AML-193 (cell line): ENCODE measurements around the gene MAD1L1.
"Not testable (repeated sequence)": the region's sequence is repeated elsewhere in the genome, so short reads cannot be mapped to it uniquely, and the experiment has no call there.

Source experiments
- DNase-seq, 2 experiments: peaks; one replicate each; lab custom pipeline; 2025; lab: John Stamatoyannopoulos, UW

MAD1L1 gene

GRCh38 chr7:2066251-2066919, 166.4 kb downstream of the MAD1L1 start:
- no peak for DNase-seq

- no peak for DNase-seq
Observed at GRCh38 chr7:2065528-2065927, 167.2 kb downstream of the MAD1L1 start.

- DNase-seq: no peak
Observed at GRCh38 chr7:2063563-2064260, 169.0 kb downstream of the MAD1L1 start.

GRCh38 chr7:2062648-2063047, 170.1 kb downstream of the MAD1L1 start:
- no peak for DNase-seq

GRCh38 chr7:2060701-2061100, 172.0 kb downstream of the MAD1L1 start:
- DNase-seq: no peak

GRCh38 chr7:2059964-2060700, 172.6 kb downstream of the MAD1L1 start:
- DNase-seq: no peak

- DNase-seq: not testable (repeated sequence)
Observed at GRCh38 chr7:2058246-2058645, 174.5 kb downstream of the MAD1L1 start.

GRCh38 chr7:2055956-2056355, 176.8 kb downstream of the MAD1L1 start:
- no peak for DNase-seq

- DNase-seq: no peak
Observed at GRCh38 chr7:2054927-2055326, 177.8 kb downstream of the MAD1L1 start.

- no peak for DNase-seq
Observed at GRCh38 chr7:2053395-2053794, 179.3 kb downstream of the MAD1L1 start.

GRCh38 chr7:2052657-2053048, 180.1 kb downstream of the MAD1L1 start:
- no peak for DNase-seq

GRCh38 chr7:2051707-2052656, 180.8 kb downstream of the MAD1L1 start:
- no peak for DNase-seq

GRCh38 chr7:2050511-2050866, 182.3 kb downstream of the MAD1L1 start:
- DNase-seq: no peak

- no peak for DNase-seq
Observed at GRCh38 chr7:2049782-2050510, 182.8 kb downstream of the MAD1L1 start.

GRCh38 chr7:2049111-2049781, 183.5 kb downstream of the MAD1L1 start:
- DNase-seq: no peak

- DNase-seq: no peak
Observed at GRCh38 chr7:2048531-2048930, 184.2 kb downstream of the MAD1L1 start.

GRCh38 chr7:2048006-2048405, 184.7 kb downstream of the MAD1L1 start:
- no peak for DNase-seq

- no peak for DNase-seq
Observed at GRCh38 chr7:2046581-2047565, 185.9 kb downstream of the MAD1L1 start.

GRCh38 chr7:2045559-2046405, 187.0 kb downstream of the MAD1L1 start:
- no peak for DNase-seq
